ENCODE measurements around the gene ALDH1B1.

DNA sequence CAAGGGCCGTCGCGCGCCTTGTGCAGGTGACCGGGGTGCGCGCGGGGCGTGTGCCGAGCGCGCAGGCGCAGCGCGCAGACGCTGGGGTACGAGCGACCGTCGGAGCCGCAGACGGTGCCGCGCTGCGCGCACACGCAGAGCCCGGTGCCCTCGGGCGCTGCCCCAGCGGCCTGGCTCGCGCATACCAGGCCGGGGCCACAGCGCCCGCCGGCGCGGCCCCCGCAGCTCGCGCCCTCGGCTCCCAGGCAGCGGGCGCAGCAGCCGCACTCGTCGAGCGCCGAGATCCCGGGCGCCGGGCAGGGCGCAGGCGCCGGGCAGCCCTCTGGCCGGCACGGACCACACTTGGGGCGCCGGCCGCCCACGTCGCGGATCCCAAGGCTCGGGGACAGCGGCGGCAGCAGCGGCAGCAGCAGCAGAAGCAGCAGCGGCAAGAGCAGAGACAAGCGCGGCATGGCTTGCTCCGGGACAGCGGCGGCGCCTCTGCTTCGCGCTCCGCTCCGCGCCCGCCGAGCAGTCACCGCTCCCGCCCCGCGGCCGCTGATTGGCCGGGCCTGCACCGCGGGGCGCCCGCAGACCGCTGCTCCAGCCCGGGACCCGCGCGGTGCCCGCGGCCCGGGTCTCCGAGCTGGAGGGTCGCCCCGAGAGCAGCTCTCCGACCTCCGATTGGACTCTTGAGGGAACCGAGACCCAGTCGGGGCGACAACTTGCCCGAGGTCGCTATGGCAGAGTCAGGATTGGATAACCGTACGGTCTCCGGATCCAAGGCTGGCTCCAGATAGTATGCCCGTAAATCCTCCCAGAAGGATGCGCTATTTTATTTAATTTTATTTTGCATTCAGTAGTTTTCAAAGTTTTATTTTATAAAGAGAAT lies 31.7 kb downstream of the ALDH1B1 start, which contains the start of gene IGFBPL1:
- no peak for TF ChIP-seq EZH2 (IDR thresholded peaks at IDR 0.05; ENCODE audit: low read length, missing control alignments)
- TF ChIP-seq, protein P1, sequence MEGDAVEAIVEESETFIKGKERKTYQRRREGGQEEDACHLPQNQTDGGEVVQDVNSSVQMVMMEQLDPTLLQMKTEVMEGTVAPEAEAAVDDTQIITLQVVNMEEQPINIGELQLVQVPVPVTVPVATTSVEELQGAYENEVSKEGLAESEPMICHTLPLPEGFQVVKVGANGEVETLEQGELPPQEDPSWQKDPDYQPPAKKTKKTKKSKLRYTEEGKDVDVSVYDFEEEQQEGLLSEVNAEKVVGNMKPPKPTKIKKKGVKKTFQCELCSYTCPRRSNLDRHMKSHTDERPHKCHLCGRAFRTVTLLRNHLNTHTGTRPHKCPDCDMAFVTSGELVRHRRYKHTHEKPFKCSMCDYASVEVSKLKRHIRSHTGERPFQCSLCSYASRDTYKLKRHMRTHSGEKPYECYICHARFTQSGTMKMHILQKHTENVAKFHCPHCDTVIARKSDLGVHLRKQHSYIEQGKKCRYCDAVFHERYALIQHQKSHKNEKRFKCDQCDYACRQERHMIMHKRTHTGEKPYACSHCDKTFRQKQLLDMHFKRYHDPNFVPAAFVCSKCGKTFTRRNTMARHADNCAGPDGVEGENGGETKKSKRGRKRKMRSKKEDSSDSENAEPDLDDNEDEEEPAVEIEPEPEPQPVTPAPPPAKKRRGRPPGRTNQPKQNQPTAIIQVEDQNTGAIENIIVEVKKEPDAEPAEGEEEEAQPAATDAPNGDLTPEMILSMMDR (conservative IDR thresholded peaks at IDR 0.05 in 1 of 2, IDR thresholded peaks at IDR 0.05 in 1 of 2; ENCODE audit: low read depth in 1 of 2, low read length in 2 of 2): no peak

Measured in fibroblast of lung (primary cell).